ENCODE results near the gene CDON.

CDON gene

GRCh38 chr11:125934473-125934872 lies 128.2 kb downstream of the CDON start:
- H3K27ac ChIP-seq, result no peak overlapping the region
- no peak for TF ChIP-seq ZFX (IDR thresholded peaks at IDR 0.05; ENCODE audit: borderline replicate concordance)
- no peak for TF ChIP-seq CTCF (IDR thresholded peaks at IDR 0.05)

GRCh38 chr11:125933030-125933813 lies 129.4 kb downstream of the CDON start:
- no peak overlapping the region for H3K27ac ChIP-seq
- TF ChIP-seq CTCF (IDR thresholded peaks at IDR 0.05) (no peak), ZFX (IDR thresholded peaks at IDR 0.05; ENCODE audit: borderline replicate concordance) (no peak)

- no peak for TF ChIP-seq ZFX (IDR thresholded peaks at IDR 0.05; ENCODE audit: borderline replicate concordance)
- TF ChIP-seq CTCF (IDR thresholded peaks at IDR 0.05), result no peak
- no peak overlapping the region for H3K27ac ChIP-seq
Observed at GRCh38 chr11:125932301-125932700, 130.4 kb downstream of the CDON start.

- no peak overlapping the region for H3K27ac ChIP-seq
- TF ChIP-seq ZFX (IDR thresholded peaks at IDR 0.05; ENCODE audit: borderline replicate concordance), result no peak
- TF ChIP-seq CTCF (IDR thresholded peaks at IDR 0.05), result no peak
Observed at GRCh38 chr11:125931668-125932067, 131.0 kb downstream of the CDON start.

GRCh38 chr11:125931116-125931515 lies 131.6 kb downstream of the CDON start:
- no peak for TF ChIP-seq ZFX (IDR thresholded peaks at IDR 0.05; ENCODE audit: borderline replicate concordance)
- TF ChIP-seq CTCF (IDR thresholded peaks at IDR 0.05), result no peak
- H3K27ac ChIP-seq, result no peak overlapping the region

- no peak for TF ChIP-seq ZFX (IDR thresholded peaks at IDR 0.05; ENCODE audit: borderline replicate concordance)
- TF ChIP-seq CTCF (IDR thresholded peaks at IDR 0.05), result no peak
- H3K27ac ChIP-seq, result no peak overlapping the region
Observed at GRCh38 chr11:125930076-125930450, 132.6 kb downstream of the CDON start.

- H3K27ac ChIP-seq, result no peak overlapping the region
- TF ChIP-seq ZFX (IDR thresholded peaks at IDR 0.05; ENCODE audit: borderline replicate concordance) (no peak), CTCF (IDR thresholded peaks at IDR 0.05) (no peak)
Observed at GRCh38 chr11:125929445-125930075, 133.1 kb downstream of the CDON start.

Data from 22Rv1 (cell line).